Measurements from ENCODE around the gene YPEL2. TPM values are rescaled to one million over a fixed set of nuclear protein-coding genes. Genes with fewer than 3 reads are reported as not detected.
A peak's percentile ranks its signal among the peaks of the same experiment; 100 is the strongest.

YPEL2 gene, protein sequence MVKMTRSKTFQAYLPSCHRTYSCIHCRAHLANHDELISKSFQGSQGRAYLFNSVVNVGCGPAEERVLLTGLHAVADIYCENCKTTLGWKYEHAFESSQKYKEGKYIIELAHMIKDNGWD
- polyA plus RNA-seq (2012; ENCODE audit: insufficient read length, low read depth): 1.7 TPM

DNA sequence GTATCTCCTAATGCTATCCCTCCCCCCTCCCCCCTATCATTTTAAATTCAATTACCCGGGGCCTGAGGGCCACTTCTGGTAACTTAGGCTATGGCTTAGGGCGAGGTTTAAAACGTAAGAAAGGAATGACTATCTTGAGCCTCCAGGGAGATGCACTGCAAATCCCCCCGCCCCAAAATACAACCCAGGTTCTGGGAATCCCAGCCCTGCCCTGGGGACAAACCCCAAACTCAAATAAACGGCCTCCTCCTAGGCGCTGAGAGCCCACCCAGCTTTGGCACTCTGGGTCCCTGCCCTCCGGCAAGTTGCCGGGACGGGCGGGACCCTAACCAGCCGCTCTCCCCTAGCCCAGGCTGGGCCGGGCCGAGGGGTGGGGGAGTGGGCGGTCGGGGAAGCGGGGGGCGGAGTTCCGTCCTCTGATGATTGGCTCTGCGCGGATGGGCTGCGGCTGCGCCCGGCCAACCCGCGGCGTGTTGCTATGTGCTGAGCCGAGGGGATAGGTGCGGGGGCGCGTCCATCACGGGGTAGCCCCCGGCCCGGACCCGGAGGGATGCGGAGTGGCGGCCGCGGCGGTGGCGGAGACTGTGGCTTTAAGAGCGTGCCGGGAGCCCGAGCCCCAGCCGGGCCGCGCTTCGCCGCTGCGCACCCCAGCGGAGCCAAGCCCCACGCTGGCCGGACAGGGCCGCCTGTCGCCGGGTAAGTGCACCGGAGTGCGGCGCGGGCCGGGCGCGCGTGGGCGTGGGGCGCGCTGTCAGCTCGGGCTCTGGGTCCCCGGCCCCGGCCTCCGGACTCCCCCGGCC, at the start of gene YPEL2:
Gene YPEL2, plus strand, starts transcription at position 527 of the 800 bp plus-strand sequence. CDS start 21,755 bp downstream, outside the sequence.
- TF ChIP-seq SIN3A (IDR thresholded peaks at IDR 0.05; ENCODE audit: borderline replicate concordance, insufficient read depth, low read length) (peak; percentile 3; the same call in 1 of the 2 replicates), TAF1 (IDR thresholded peaks at IDR 0.05; ENCODE audit: borderline replicate concordance, insufficient read depth, low read length) (no peak), FOXP2 (optimal IDR thresholded peaks at IDR 0.05; ENCODE audit: borderline replicate concordance, extremely low read depth, extremely low read length, insufficient read depth) (peak; percentile 12)

DNA sequence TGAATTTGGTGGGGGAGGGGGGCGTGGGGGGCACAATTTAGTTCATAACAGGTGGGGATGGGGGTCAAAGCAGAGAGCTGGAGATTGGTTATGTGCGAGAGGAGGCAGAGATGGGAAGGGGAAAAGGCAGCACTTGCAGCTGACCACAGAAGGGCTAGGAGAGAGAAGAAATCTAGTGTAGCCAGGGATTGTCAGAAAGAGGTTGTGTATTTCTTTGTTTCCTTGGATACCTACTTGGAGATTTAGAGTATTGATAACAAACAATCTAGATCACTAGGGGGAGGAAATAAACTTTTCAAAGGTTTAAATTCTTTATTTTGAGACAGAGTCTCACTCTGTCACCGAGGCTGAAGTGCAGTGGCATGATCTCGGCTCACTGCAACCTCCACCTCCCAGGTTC, 47.1 kb upstream of the YPEL2 start:
- TF ChIP-seq SIN3A (IDR thresholded peaks at IDR 0.05; ENCODE audit: borderline replicate concordance, insufficient read depth, low read length) (no peak), TAF1 (IDR thresholded peaks at IDR 0.05; ENCODE audit: borderline replicate concordance, insufficient read depth, low read length) (no peak), POLR2AphosphoS5 (IDR thresholded peaks at IDR 0.05; ENCODE audit: low read depth, low read length) (no peak), FOXP2 (optimal IDR thresholded peaks at IDR 0.05; ENCODE audit: borderline replicate concordance, extremely low read depth, extremely low read length, insufficient read depth) (no peak)
- TF ChIP-seq, protein P1, sequence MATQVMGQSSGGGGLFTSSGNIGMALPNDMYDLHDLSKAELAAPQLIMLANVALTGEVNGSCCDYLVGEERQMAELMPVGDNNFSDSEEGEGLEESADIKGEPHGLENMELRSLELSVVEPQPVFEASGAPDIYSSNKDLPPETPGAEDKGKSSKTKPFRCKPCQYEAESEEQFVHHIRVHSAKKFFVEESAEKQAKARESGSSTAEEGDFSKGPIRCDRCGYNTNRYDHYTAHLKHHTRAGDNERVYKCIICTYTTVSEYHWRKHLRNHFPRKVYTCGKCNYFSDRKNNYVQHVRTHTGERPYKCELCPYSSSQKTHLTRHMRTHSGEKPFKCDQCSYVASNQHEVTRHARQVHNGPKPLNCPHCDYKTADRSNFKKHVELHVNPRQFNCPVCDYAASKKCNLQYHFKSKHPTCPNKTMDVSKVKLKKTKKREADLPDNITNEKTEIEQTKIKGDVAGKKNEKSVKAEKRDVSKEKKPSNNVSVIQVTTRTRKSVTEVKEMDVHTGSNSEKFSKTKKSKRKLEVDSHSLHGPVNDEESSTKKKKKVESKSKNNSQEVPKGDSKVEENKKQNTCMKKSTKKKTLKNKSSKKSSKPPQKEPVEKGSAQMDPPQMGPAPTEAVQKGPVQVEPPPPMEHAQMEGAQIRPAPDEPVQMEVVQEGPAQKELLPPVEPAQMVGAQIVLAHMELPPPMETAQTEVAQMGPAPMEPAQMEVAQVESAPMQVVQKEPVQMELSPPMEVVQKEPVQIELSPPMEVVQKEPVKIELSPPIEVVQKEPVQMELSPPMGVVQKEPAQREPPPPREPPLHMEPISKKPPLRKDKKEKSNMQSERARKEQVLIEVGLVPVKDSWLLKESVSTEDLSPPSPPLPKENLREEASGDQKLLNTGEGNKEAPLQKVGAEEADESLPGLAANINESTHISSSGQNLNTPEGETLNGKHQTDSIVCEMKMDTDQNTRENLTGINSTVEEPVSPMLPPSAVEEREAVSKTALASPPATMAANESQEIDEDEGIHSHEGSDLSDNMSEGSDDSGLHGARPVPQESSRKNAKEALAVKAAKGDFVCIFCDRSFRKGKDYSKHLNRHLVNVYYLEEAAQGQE (IDR thresholded peaks at IDR 0.05; ENCODE audit: insufficient read depth in 1 of 2, low read depth in 2 of 2, low read length in 2 of 2): no peak

DNA sequence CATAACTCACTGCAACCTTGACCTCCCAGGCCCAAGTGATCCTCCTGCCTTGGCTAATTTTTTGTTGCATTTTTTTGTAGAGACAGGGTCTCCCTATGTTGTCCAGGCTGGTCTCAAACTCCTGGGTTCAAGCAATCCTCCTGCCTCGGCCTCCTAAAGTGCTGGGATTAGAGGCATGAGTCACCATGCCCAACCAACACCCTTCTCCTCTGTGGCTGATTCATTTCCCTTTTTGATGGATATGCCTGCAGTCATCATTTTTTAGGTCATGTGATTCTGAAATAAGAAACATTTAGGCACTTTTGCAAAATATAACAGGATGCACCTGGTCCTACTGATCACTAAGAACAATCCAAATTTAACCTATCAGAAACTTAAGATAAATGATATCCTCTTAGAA, 44.0 kb upstream of the YPEL2 start:
- TF ChIP-seq POLR2AphosphoS5 (IDR thresholded peaks at IDR 0.05; ENCODE audit: low read depth, low read length) (no peak), TAF1 (IDR thresholded peaks at IDR 0.05; ENCODE audit: borderline replicate concordance, insufficient read depth, low read length) (no peak), FOXP2 (optimal IDR thresholded peaks at IDR 0.05; ENCODE audit: borderline replicate concordance, extremely low read depth, extremely low read length, insufficient read depth) (no peak), SIN3A (IDR thresholded peaks at IDR 0.05; ENCODE audit: borderline replicate concordance, insufficient read depth, low read length) (no peak)
- TF ChIP-seq, protein P1 (IDR thresholded peaks at IDR 0.05; ENCODE audit: insufficient read depth in 1 of 2, low read depth in 2 of 2, low read length in 2 of 2): no peak

DNA sequence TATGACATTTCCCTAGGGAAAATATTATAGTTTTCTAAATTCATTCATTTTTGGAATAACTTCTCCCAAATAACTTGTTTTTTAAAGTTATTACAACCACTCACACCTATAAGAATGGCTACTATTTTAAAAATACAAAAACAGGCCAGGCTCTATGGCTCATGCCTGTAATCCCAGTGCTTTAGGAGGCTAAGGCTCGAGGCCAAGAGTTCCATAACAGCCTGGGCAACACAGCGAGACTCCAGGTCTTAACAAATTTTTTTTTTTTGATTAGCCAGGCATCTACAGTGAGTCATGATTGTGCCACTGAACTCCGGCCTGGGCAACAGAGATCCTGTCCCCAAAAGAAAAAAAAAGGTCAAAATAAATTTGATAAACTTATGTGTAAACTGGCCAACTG, 43.6 kb upstream of the YPEL2 start:
- no peak for TF ChIP-seq SIN3A (IDR thresholded peaks at IDR 0.05; ENCODE audit: borderline replicate concordance, insufficient read depth, low read length)
- no peak for TF ChIP-seq FOXP2 (optimal IDR thresholded peaks at IDR 0.05; ENCODE audit: borderline replicate concordance, extremely low read depth, extremely low read length, insufficient read depth)

DNA sequence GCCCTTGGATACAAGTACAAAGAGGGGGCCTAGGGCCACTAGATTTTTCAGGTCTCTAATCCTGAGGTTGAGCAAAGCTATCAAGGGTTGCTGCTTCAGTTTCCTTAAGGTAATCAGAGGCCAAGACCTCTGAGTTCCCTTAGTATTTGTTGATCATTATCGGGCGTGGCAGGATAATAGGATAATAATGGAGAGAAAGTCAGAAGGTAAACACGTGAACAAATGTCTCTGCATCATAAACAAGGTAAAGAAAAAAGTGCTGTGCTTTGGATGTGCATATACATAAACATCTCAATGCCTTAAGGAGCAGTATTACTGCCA, 41.5 kb upstream of the YPEL2 start:
- TF ChIP-seq SIN3A (IDR thresholded peaks at IDR 0.05; ENCODE audit: borderline replicate concordance, insufficient read depth, low read length) (no peak), FOXP2 (optimal IDR thresholded peaks at IDR 0.05; ENCODE audit: borderline replicate concordance, extremely low read depth, extremely low read length, insufficient read depth) (no peak), POLR2AphosphoS5 (IDR thresholded peaks at IDR 0.05; ENCODE audit: low read depth, low read length) (no peak)

DNA sequence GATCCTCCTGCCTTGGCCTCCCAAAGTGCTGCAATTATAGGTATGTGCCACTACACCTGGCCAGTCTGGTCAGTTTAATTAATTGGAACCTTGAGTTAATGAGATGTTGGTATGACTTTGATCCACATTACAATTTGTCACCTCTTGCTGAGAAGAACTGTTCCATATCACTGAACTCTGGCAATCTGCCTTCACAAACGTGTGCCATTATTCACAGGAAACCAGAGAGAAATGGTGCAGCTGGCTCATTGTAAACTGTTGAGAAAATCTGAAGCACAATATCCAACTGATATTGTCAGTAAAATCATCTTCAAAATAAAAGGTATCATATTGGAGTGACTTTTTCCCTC, 39.3 kb upstream of the YPEL2 start:
- TF ChIP-seq FOXP2 (optimal IDR thresholded peaks at IDR 0.05; ENCODE audit: borderline replicate concordance, extremely low read depth, extremely low read length, insufficient read depth) (no peak), TAF1 (IDR thresholded peaks at IDR 0.05; ENCODE audit: borderline replicate concordance, insufficient read depth, low read length) (no peak), SIN3A (IDR thresholded peaks at IDR 0.05; ENCODE audit: borderline replicate concordance, insufficient read depth, low read length) (no peak), POLR2AphosphoS5 (IDR thresholded peaks at IDR 0.05; ENCODE audit: low read depth, low read length) (no peak)
- TF ChIP-seq, protein P1 (IDR thresholded peaks at IDR 0.05; ENCODE audit: insufficient read depth in 1 of 2, low read depth in 2 of 2, low read length in 2 of 2): no peak

Data from PFSK-1 (cell line).